Mesenchymal stem cell (in vitro differentiated cells and primary cell): ENCODE measurements around the gene ST6GALNAC4.
"Not testable (repeated sequence)": the region's sequence is repeated elsewhere in the genome, so short reads cannot be mapped to it uniquely, and the experiment has no call there.

ENCODE experiments used
- DNase-seq: peaks from one replicate; pipeline ENCODE4 v3.0.0-alpha.2; 2013
- H2AFZ ChIP-seq: one replicate; pipeline ENCODE4 v1.6.1; 2013; ENCODE audit warnings: low read depth, mild to moderate bottlenecking, control low read depth, inconsistent platforms, low read length, moderate library complexity
- H2AK5ac ChIP-seq: 2 replicates; pipeline ENCODE4 v1.6.1; 2013; ENCODE audit warnings: low read length, moderate library complexity, mild to moderate bottlenecking, inconsistent platforms; ENCODE audit not compliant: severe bottlenecking
- H2BK120ac ChIP-seq: one replicate; pipeline ENCODE4 v1.6.1; 2013; ENCODE audit warnings: low read depth, mild to moderate bottlenecking, inconsistent platforms, low read length, moderate library complexity
- H2BK12ac ChIP-seq, 2 experiments: one replicate each; pipeline ENCODE4 v1.6.1; 2013; ENCODE audit warnings: inconsistent platforms in 2 of 2, low read length in 2 of 2, mild to moderate bottlenecking in 2 of 2, moderate library complexity in 2 of 2, control low read depth in 1 of 2
- H2BK15ac ChIP-seq: one replicate; pipeline ENCODE4 v1.6.1; 2013; ENCODE audit warnings: mild to moderate bottlenecking, low read depth, inconsistent platforms; ENCODE audit not compliant: poor library complexity, severe bottlenecking
- H2BK5ac ChIP-seq: 2 replicates; pipeline ENCODE4 v1.6.1; 2013; ENCODE audit warnings: low read depth, mild to moderate bottlenecking, low read length, control low read depth, inconsistent platforms; ENCODE audit not compliant: poor library complexity, severe bottlenecking
- H3K14ac ChIP-seq, 2 experiments: one replicate each; pipeline ENCODE4 v1.6.1; 2013; ENCODE audit warnings: inconsistent platforms in 2 of 2, low read length in 2 of 2, control low read depth in 1 of 2, mild to moderate bottlenecking in 1 of 2, moderate library complexity in 1 of 2
- H3K18ac ChIP-seq, 2 experiments: one replicate each; pipeline ENCODE4 v1.6.1; 2013; ENCODE audit warnings: inconsistent platforms in 2 of 2, low read length in 2 of 2, control low read depth in 1 of 2, low read depth in 1 of 2, mild to moderate bottlenecking in 1 of 2
- H3K23ac ChIP-seq, 2 experiments: one replicate each; pipeline ENCODE4 v1.6.1; 2013; ENCODE audit warnings: inconsistent platforms in 2 of 2, low read length in 2 of 2, mild to moderate bottlenecking in 2 of 2, moderate library complexity in 2 of 2, control low read depth in 1 of 2
- H3K27ac ChIP-seq: 2 replicates; pipeline ENCODE4 v1.5.1; 2013; ENCODE audit warnings: mild to moderate bottlenecking, moderate library complexity, low read length, control low read depth, inconsistent platforms; ENCODE audit not compliant: poor library complexity, severe bottlenecking
- H3K27me3 ChIP-seq, 2 experiments: 2 replicates each; pipeline versions ENCODE4 v1.6.1 to v1.7.0; 2013; ENCODE audit warnings: low read length in 2 of 2, mild to moderate bottlenecking in 2 of 2, moderate library complexity in 2 of 2, control low read depth in 1 of 2, inconsistent platforms in 1 of 2; ENCODE audit not compliant: control insufficient read depth in 1 of 2, insufficient read depth in 1 of 2
- H3K36me3 ChIP-seq, 2 experiments: 2 replicates each; pipeline versions ENCODE4 v1.6.1 to v1.7.0; 2013; ENCODE audit warnings: low read length in 2 of 2, control low read depth in 1 of 2, inconsistent platforms in 1 of 2, low read depth in 1 of 2, mild to moderate bottlenecking in 1 of 2; ENCODE audit not compliant: insufficient read depth in 2 of 2, control insufficient read depth in 1 of 2
- H3K4ac ChIP-seq, 2 experiments: one replicate each; pipeline ENCODE4 v1.6.1; 2013; ENCODE audit warnings: inconsistent platforms in 2 of 2, low read length in 2 of 2, mild to moderate bottlenecking in 2 of 2, moderate library complexity in 2 of 2, control low read depth in 1 of 2, low read depth in 1 of 2
- H3K4me1 ChIP-seq: 2 replicates; pipeline ENCODE4 v1.6.1; 2013; ENCODE audit warnings: low read depth, low read length, control low read depth; ENCODE audit not compliant: control insufficient read depth, insufficient read depth
- H3K4me2 ChIP-seq: 2 replicates; pipeline ENCODE4 v1.6.1; 2013; ENCODE audit warnings: low read length, mild to moderate bottlenecking, inconsistent platforms; ENCODE audit not compliant: poor library complexity, severe bottlenecking
- H3K4me3 ChIP-seq, 2 experiments: 2 replicates each; pipeline versions ENCODE4 v1.5.1 to v1.7.0; 2013; ENCODE audit warnings: low read length in 2 of 2, mild to moderate bottlenecking in 2 of 2, control low read depth in 1 of 2, low read depth in 1 of 2; ENCODE audit not compliant: insufficient read depth in 1 of 2
- H3K79me1 ChIP-seq: replicated peaks from 2 replicates; pipeline ENCODE4 v1.6.1; 2013; ENCODE audit warnings: mild to moderate bottlenecking, control low read depth, low read length, inconsistent platforms; ENCODE audit not compliant: poor library complexity, severe bottlenecking
- H3K9ac ChIP-seq: 2 replicates; pipeline ENCODE4 v1.7.0; 2013; ENCODE audit warnings: mild to moderate bottlenecking, low read length, moderate library complexity
- H3K9me3 ChIP-seq: 2 replicates; pipeline ENCODE4 v1.7.0; 2013; ENCODE audit warnings: mild to moderate bottlenecking, low read length; ENCODE audit not compliant: control insufficient read depth
- H4K8ac ChIP-seq: one replicate; pipeline ENCODE4 v1.6.1; 2013; ENCODE audit warnings: inconsistent platforms, mild to moderate bottlenecking, low read length, moderate library complexity
- H4K91ac ChIP-seq: one replicate; pipeline ENCODE4 v1.6.1; 2013; ENCODE audit warnings: mild to moderate bottlenecking, low read length, inconsistent platforms
- WGBS: methylation state at CpG from one replicate; pipeline ENCODE4 v1.1.7; 2013; ENCODE audit warnings: mixed read lengths; 5-methylcytosine and 5-hydroxymethylcytosine counted together

ST6GALNAC4 gene

DNA sequence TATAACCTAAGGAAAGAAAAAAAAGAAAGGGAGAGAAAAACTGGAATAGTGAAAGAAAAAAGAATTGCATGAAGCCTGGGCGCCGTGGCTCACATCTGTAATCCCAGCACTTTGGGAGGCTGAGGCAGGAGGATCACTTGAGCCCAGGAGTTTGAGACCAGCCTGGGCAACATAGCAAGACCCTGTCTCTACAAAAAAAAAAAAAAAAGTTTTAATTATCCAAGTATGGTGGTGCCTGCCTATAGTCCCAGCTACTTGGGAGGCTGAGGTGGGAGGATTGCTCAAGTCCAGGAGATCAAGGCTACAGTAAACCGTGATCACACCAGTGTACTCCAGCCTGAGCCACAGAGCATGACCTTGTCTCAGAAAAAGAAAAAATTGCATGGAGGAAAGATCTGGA lies 35.1 kb downstream of the ST6GALNAC4 start:
- H2AK5ac ChIP-seq, H3K4me3 ChIP-seq, H2BK12ac ChIP-seq, H3K9ac ChIP-seq, H2AFZ ChIP-seq, H3K23ac ChIP-seq, H3K4me2 ChIP-seq, DNase-seq, H3K9me3 ChIP-seq, H3K14ac ChIP-seq, H3K4ac ChIP-seq, H4K91ac ChIP-seq, H2BK15ac ChIP-seq, H3K27ac ChIP-seq, H2BK120ac ChIP-seq, H3K18ac ChIP-seq, H4K8ac ChIP-seq, H2BK5ac ChIP-seq, H3K27me3 ChIP-seq: not testable (repeated sequence)
- H3K36me3 ChIP-seq: peaks cover 36 to 37% of the 10 kb centered on the region in 2 experiments
- H3K79me1 ChIP-seq: peaks cover 10% of the 10 kb centered on the region
- peaks cover 36% of the 10 kb centered on the region for H3K4me1 ChIP-seq
- WGBS: 97% methylated on average over 2 of the region's 3 CpGs

DNA sequence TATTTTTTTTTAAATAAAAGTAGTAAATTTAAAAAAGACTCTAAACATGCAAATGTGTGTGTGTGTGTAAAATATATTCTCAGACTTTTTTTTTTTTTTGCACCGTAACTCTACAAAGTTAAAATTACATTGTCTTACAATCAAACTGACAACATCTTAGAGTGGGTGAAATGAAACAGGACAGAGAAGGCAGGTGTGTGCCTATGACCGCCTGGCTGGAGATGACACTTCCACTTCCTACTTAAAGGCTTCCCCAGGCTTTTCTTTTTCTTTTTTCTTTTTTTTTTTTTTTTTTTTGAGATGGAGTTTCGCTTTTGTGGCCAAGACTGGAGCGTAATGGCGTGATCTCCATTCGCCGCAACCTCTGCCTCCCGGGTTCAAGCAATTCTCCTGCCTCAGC lies 36.7 kb downstream of the ST6GALNAC4 start:
- Histone ChIP-seq H3K27ac (no peak overlapping the region), H3K23ac (no peak overlapping the region)
- 84% methylated on average over 7 of the region's 8 CpGs for WGBS

DNA sequence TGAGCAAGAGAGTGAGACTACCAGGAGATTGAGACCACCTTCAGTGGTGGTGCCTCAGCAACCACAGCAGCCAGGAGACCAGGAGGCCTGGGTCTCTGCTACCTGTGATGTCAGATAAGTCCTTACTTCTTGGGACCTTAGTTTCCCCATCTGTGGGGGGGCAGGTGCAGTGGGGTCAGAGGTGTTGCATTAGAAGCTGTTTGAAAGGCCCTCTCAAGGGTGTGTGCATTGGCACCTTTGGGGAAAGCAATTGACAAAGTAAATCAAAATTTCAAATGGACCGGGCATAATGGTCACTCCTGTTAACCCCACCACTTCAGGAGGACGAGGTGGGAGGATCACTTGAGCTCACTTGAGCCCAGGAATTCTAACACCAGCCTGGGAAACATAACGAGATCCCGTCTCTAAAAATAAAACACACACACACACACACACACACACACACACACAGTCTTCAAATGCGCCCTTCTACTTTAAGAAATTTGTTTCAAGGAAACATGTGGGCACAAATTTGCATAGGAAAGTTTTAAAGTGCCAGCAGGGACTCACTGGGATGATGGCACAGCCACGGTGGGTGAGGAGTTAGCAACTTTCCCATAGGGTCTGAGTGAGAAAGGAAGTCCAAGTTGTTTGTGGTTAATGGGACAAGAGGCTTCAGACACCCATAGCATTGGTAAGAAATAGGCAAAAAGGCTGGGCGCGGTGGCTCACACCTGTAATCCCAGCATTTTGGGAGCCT lies 38.0 kb downstream of the ST6GALNAC4 start:
- Histone ChIP-seq H3K4ac (peak overlapping the region in 1 of 2 experiments; percentile 49), H3K36me3 (peaks cover 10 to 16% of the 10 kb centered on the region in 2 experiments)
- WGBS: 87% methylated on average over 6 of the region's 8 CpGs

More for the DNA sequence above, 36.7 kb downstream of the ST6GALNAC4 start:
- Histone ChIP-seq H2BK12ac (no peak overlapping the region), H3K4me1 (peaks cover 44% of the 10 kb centered on the region), H3K27me3 (no peaks in the 10 kb centered on the region), H3K9ac (no peak overlapping the region), H4K91ac (no peak overlapping the region), H3K14ac (no peak overlapping the region), H3K18ac (no peak overlapping the region), H3K4me3 (no peak overlapping the region), H3K9me3 (no peaks in the 10 kb centered on the region), H3K36me3 (peaks cover 20 to 22% of the 10 kb centered on the region in 2 experiments), H2BK5ac (no peak overlapping the region), H3K79me1 (peaks cover 10% of the 10 kb centered on the region), H3K4me2 (no peak overlapping the region), H2AK5ac (no peak overlapping the region), H2BK120ac (no peak overlapping the region), H2AFZ (no peak overlapping the region), H4K8ac (no peak overlapping the region), H3K4ac (no peak overlapping the region), H2BK15ac (no peak overlapping the region)
- DNase-seq: no peak

DNA sequence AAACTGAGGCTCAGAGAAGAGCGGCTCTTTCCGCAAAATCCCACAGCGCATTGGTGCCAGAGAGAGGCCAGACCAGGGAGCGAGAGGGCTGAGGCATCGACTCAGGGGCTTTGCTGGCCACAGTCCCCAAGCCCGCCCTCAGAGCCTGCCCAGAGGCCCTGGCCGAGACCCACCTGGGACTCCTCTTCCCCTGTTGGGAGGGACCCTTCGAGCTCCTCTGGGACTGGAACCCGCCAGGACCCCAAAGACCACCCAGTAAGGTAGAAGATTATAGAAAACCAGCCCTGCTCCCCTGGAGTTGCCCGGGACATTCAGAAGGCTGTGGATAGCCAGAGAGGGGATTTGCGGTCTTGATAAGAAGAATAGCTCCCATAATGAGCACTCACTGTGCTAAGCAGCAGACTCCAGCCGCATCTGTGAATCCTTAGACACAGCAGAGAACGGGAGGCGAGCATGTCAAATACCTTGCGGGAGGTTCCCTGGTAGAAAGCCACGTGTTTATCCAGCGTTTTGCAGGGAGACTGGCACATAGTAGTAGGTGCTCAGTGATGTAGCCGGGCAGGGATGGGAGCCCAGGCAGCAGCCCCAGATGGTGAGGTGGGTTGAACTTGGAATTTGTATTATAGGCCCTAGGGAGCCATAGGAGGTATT lies 38.7 kb downstream of the ST6GALNAC4 start:
- H4K8ac ChIP-seq: peak overlapping the region; percentile 83
- H3K18ac ChIP-seq: peak overlapping the region in 1 of 2 experiments; percentile 86
- no peak overlapping the region for H2AK5ac ChIP-seq
- peak overlapping the region; percentile 93 for H3K4me2 ChIP-seq
- peaks cover 19% of the 10 kb centered on the region for H3K79me1 ChIP-seq
- peaks cover 15 to 21% of the 10 kb centered on the region in 2 experiments for H3K36me3 ChIP-seq
- H3K27ac ChIP-seq: no peak overlapping the region
- no peak overlapping the region for H2BK5ac ChIP-seq
- WGBS: 49% methylated on average over 16 of the region's 18 CpGs
- peak overlapping the region; percentile 88 to 92 for H3K4ac ChIP-seq
- H2BK15ac ChIP-seq: peak overlapping the region; percentile 88
- no peaks in the 10 kb centered on the region for H3K27me3 ChIP-seq
- H3K14ac ChIP-seq: peak overlapping the region in 1 of 2 experiments; percentile 56
- peaks cover 46% of the 10 kb centered on the region for H3K4me1 ChIP-seq
- peak overlapping the region in 1 of 2 experiments; percentile 43 for H3K23ac ChIP-seq
- H2AFZ ChIP-seq: peak overlapping the region; percentile 87
- peak overlapping the region; percentile 89 for H3K9ac ChIP-seq
- H3K4me3 ChIP-seq: peak overlapping the region; percentile 57 to 90
- H2BK12ac ChIP-seq: peak overlapping the region; percentile 79 to 85
- no peaks in the 10 kb centered on the region for H3K9me3 ChIP-seq
- peak overlapping the region; percentile 86 for H2BK120ac ChIP-seq
- no peak for DNase-seq
- peak overlapping the region; percentile 57 for H4K91ac ChIP-seq

More for the DNA sequence above, 38.0 kb downstream of the ST6GALNAC4 start:
- Histone ChIP-seq H3K4me2 (no peak overlapping the region), H3K9ac (no peak overlapping the region), H3K23ac (no peak overlapping the region), H2BK12ac (peak overlapping the region in 1 of 2 experiments; percentile 38), H2BK5ac (no peak overlapping the region), H2BK120ac (no peak overlapping the region), H3K14ac (no peak overlapping the region), H2AK5ac (no peak overlapping the region), H3K9me3 (no peaks in the 10 kb centered on the region), H4K91ac (no peak overlapping the region), H3K27me3 (no peaks in the 10 kb centered on the region), H3K79me1 (peaks cover 19% of the 10 kb centered on the region), H3K27ac (no peak overlapping the region), H3K4me1 (peaks cover 41% of the 10 kb centered on the region), H3K18ac (no peak overlapping the region), H2BK15ac (no peak overlapping the region), H4K8ac (no peak overlapping the region), H3K4me3 (no peak overlapping the region), H2AFZ (no peak overlapping the region)
- DNase-seq: no peak
